Right hindlimb (tissue), 1 donor: Measurements from ENCODE around the gene DDX28.
"Not testable (repeated sequence)": the region's sequence is repeated elsewhere in the genome, so short reads cannot be mapped to it uniquely, and the experiment has no call there.

Experiments used
- DNase-seq: peaks from one replicate; pipeline ENCODE4 v3.0.0-alpha.2; 2018

Gene DDX28

DNA sequence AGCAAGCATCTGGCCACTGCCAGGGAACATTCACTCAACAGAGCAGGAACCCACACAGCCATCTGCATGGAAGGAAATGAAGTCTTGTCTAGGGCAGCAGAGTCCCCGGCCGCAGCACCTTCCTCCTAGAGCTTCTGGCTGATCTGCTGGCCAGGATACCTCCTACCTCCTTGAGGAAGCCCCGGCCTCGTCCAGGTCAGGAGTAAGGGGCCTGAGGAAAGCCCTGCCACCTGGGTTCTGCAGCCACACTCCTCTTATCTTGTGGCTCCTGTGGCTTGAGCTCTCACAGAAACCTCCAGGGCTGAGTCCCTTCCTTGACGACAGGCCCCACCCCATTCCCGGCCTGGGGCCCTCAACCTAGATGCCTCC is 29.0 kb downstream of the DDX28 start:
- not testable (repeated sequence) for DNase-seq

DNA sequence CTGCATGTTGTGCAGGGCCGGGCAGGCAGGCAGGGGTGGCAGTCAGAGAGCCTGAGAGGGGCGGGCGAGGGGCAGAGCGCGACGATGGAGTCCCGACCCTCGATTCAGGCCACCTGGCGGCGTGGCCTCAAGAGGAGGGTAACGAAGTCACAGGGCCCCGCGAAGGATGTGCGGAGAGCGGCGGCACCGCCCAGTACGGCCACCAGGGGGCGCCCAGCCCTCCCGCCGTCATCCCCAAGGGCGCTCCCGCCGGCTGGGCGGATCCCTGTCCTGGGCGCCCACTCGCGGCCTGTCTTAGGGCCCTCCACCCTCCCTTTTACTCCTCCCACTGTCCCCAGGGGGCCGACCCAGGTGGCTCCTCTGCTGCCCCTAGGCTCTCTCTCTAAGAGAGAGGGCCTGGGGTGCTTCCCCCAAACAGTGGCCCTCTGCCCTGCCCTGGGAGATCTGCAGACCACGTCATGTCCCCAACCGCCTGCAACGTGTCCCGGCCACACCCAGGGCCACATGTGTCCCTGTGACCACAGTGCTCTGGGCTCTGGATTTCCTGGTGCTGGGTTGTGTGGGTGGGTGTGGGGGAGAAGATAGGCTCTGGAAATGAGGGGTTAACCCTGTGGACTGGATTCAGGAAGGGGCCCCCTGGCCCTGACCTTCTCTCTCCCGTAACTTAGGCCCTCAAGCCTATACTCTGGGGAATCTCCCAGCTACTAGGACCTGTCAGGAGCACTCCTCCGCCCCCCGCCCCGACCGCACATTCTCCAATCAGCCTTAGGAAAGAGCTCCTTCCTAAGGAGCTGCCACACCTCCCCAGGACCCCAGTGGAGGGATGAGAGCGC is 29.6 kb downstream of the DDX28 start:
- peak; percentile 81 for DNase-seq

DNA sequence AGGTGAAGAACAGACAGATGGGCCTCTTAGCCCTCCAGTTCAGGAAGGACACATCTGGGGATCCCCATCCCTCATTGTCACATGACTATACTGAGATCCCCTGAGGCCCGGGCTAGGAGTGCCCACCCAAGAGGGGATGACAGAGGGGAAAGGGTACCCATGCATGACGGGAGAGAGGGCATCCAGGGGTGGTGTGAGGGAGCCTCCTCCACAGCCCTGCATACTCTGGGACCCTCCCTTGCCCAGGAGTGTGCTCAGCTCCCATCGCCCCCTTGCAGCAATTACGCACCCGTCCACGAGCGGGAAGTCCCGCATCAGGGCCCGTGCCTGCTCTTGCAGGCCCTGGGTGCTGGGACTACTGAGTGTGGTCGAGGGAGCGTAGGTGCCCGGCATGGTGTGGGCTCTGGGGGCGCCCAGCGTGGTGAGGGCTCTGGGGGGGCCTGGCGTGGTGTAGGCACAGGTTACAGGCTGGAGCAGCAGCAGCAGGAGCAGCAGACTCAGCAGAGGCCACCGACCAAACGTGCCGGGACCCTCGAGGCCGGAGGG is 30.3 kb downstream of the DDX28 start:
- DNase-seq: no peak

DNA sequence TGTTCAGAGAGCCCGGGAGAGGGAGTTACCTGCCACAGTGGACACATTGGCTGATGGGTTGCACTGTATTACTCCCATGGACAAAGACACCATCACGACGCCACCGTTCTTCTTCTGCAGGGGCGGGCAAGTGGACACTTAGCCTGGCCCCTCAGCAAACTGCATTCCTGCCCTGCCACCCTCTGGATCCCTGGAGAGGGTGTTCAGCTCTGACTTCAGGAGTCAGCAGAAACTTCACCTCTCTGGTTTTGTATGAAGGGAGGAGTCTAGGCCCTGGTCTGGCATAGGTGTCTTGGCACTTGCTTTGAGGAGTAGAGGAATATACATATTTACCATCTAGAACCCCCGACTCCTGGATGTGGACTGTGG is 33.0 kb downstream of the DDX28 start:
- DNase-seq: no peak

DNA sequence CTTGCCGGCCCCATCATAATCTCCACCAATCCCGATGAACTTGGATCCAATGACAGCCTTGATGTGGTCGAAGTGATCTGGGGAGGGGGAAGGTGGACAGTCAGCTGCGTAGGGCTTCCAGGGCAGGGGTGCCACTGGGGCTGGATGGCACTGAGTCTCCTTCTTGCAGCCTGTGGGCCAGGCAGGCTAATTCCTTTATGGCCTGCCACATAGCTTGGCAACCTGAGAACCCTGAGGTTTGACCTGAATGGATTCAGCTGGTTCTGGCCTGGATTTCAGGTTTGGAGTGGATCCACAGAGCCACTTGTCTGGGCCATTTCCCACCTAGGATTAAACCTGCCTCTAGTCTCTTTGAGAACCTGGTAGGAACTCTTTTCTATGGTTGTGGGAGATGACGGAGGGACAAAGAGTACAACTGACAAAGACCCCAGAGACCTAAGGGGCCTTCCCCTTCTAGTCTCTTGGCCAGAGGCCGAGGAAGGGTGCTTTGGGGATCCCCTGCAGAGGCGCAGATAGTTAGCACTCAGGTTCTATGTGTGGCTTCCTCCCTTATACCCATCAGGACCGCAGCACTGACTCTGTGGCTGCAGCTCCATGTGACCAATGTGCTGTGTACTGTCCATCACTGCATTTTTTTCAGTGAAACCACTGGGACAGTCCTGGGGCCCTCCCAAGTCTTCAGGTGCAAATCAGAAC is 33.6 kb downstream of the DDX28 start:
- DNase-seq: no peak

DNA sequence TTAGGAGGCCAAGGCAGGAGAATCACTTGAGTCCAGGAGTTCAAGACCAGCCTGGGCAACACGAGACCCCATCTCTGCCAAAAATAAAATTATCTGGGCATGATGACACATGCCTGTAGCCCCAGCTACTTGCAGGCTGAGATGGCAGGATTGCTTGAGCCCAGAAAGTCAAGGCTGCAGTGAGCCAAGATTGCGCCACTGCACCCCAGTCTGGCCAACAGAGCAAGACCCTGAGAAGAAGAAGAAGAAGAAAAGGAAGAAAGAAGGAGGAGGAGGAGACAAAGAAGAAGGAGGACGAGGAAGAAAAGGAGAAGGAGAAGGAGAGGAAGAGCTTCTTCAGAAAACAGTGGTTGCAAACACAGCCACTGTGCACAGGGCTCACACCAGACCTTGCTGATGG is 34.4 kb downstream of the DDX28 start:
- DNase-seq: no peak

DNA sequence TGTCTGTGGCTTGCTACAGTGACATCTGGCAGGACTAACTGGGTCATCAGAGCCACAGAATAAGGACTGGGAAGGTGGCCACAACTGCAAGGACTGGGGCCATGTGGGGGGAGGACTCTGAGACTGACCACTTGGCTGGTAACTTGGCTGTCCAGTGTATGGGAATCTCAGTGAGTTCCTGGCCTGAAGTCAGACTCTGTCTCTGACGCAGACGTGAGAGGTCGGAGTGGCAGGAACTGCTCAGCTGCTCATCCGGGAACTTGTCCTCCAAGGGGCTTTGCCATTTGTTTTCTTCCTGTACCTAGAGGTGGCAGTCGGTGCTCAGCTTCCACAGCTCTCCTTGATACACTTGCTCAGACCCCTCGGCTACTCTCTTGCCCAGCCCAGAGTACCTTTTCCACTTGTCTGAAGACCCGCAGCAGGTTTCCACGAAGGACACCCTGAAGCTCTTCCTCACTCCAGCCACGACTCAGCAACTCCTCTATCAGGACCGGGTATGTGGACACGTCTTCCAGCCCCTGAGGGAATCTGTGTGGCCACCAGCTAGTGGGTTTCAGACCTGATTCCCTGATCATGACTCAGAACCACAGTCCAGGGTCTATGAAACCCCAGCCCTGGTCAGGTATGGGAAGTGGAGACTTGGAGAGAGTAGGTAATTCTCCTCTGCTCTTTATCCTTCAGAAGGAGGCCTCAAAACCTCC is 35.4 kb downstream of the DDX28 start:
- no peak for DNase-seq

DNA sequence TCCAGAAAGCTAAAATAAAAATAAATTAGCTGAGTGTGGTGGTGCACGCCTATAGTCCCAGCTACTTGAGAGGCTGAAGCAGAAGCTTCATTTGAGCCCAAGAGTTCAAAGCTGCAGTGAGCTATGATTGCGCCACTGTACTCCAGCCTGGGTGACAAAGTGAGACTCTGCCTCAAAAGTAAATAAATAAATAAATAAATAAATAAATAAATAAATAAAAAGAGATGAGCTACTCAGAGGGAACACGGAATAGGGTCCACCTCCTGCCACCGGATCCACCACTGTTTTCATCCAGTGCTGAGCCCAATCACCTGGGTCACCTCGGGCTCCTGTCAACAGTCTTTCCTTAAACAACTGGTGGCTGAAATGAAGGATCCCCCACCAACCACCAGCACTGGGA is 36.1 kb downstream of the DDX28 start:
- DNase-seq: no peak

DNA sequence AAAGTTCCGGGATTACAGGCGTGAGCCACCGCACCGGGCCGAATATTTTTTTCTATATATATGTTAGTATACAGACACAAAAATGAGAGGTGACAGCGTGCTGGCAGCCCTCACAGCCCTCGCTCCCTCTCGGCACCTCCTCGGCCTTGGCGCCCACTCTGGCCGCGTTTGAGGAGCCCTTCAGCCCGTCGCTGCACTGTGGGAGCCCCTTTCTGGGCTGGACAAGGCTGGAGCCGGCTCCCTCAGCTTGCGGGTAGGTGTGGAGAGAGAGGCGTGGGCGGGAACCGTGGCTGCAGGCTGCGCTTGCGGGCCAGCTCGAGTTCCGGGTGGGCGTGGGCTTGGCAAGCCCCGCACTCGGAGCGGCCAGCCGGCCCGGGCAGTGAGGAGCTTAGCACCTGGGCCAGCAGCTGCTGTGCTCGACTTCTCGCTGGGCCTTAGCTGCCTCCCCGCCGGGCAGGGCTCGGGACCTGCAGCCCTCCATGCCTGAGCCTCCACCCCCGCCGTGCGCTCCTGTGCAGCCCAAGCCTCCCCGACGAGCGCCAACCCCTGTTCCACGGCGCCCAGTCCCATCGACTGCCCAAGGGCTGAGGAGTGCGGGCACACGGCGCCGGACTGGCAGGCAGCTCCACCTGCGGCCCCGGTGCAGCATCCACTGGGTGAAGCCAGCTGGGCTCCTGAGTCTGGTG is 40.9 kb downstream of the DDX28 start:
- DNase-seq: no peak

DNA sequence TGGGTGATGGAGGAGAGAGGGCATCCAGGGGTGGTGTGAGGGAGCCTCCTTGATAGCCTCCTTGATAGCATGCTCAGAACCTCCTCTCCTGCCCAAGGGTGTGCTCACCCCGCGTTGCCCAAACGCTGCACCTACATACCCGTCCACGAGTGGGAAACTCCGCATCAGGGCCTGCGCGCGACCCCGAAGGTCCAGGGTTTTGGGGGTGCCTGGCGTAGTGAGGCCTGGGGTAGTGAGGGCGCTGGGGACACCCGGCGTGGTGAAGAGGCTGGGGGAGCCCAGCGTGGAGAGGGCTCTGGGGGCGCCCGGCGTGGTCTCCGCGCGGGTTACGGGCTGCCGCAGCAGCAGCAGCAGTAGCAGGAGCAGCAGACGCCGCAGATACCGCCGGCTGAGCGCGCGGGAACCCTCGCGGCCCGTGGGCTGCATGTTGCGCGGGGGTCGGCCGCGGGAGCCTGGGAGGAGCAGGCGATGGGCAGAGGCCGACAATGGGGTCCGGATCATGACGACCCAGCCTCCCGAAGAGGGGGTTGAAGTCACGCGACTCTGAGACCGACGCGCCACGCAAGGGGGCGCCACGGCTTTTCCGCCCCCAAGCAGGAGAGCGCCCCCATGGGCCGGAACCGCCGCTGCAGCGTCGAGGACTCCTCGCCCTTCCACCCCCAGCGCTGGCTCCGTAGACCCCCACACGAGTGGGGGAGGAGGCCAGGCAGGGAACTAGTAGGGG is 42.9 kb downstream of the DDX28 start, which contains the start of gene DPEP3:
TSS of gene DPEP3 (minus strand) at position 545 of the 724 bp plus-strand sequence. CDS start at position 426, 119 bp downstream.
- no peak for DNase-seq

DNA sequence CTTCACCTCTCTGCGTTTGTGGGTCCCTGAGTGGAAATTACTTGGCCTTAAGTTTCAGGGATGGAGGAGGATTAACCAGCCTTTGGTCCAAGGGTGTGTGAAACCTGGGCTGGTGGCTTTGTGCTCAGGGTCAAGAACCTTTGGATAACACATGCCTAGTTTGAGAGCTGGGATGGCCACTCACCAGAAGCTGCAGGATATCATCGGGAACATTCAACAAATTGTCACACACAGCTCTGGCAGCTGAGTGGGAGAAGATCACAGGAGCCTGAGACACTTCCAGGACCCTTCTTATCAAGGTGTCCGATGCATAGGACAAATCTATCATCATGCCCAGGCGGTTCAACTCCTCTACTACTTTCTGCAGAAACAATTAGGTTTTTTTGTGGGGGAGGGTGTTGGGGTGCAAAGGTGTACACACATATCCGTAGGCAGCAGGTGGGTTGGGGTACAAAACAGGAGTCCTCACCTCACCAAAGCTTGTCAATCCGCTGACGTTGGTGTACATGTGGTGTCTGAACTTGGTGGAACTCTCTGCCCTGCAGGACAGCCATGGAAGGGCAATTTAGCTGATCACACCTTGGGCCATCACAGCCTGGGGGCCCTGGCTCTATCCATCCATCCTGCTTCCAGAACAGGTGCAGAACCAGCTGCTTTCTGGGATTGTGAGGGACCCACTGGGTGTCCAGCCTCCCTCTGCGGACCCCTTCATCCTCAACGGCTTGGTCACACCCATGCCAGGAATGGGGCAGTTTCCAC is 45.4 kb downstream of the DDX28 start:
- DNase-seq: no peak

DNA sequence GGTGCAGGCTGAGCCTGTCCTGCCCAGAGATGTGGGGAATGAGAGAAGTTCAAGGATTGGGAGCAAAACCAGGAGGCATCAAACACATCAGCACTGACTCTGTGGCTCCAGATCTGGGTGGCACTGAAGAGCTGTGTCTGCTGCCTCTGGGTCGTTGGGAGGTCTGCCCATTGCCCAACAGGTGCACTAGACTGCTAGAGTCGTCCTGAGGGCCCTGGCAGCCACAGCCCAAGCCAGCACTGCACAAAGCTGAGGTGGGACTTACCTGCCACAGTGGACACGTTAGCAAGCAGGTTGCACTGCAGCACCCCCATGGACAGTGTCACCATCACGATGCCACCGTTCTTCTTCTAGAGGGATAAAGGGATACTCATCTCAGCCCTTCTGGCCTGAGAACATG is 46.0 kb downstream of the DDX28 start:
- no peak for DNase-seq

DNA sequence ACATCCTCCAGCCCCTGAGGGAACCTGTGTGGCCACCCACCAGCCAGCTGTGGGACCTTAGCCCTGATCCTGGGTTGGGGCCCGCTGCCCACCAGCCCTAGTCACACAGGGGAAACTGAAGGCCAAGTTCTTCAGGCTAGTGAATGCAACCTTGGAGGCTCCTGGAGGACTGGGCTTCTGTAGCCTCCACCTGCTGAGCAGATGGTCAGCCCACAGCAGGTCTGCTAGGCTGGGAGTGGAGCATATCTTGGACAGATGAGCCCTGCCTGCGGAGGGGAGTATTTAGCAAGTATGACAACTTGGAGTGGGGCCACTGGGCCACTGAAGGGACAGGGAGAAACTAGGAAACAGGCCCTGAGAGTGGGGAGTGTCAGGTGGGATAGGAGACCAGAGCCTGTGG is 46.8 kb downstream of the DDX28 start:
- no peak for DNase-seq

DNA sequence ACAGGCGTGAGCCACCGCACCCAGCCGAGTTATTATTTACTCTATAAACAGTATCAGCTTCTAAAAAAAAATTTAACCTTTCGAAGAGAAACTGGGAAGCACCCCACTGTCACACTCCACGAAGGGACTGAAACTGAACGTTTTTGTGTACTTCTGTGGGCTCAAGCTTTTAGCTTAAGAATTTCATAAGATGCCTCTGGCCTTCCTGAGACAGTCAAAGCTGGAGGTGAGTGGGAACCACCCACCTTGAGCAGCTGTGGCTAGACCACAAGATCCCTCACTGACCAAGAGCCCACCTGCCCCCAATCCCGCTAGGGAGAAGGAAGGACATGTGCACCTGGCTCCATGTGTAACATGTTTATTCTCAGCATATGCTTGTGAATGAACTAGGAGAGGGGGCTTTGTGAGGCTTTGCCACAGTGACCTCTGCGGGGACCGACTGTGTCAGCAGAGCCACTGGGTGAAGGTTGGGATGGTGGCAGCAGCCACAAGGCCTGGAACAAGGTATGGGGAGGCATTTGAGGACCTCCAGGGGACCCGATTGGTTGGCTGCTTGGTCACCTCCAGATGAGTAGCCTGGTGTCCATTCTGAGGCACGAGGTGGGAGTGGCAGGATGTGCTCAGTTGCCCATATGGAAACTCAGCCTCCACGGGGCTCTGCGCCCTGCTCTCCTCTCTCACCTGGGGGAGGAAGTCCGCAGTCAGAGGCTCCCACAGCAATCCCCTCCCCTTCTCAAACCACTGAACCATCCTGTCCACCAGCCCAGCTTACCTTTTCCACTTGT is 47.5 kb downstream of the DDX28 start:
- no peak for DNase-seq

DNA sequence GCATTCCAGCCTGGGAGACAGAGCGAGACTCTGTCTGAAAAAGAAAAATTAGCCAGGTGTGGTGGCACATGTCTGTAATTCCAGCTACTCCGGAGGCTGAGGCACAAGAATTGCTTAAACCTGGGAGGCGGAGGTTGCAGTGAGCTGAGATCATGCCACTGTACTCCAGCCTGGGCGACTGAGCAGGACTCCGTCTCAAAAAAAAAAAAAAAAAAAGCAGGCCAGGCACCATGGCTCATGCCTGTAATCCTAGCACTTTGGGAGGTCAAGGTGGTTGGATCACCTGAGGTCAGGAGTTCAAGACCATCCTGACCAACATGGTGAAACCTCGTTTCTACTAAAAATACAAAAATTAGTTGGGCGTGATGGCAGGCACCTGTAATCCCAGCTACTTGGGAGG is 50.7 kb downstream of the DDX28 start:
- not testable (repeated sequence) for DNase-seq

DNA sequence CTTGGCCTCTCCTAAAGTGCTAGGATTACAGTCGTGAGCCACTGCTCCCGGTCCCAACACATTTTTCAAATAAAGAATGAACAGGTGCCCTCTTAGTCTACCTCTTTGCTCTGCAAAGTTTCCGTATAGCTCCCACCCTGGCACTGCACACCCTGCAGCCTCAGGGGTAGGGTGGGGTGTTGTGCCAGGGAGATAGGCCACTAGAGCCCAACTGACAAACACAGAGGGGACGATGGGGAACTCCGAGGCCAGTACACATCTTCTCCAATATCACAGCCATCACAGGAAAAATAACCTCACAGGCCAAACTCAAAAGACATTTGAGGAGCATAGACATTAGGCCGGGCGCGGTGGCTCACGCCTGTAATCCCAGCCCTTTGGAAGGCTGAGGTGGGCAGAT is 51.9 kb downstream of the DDX28 start:
- DNase-seq: no peak
